Midbrain (tissue), 1 donor: ENCODE measurements around the gene GPR63.
A peak's percentile ranks its signal among the peaks of the same experiment; 100 is the strongest.

Source experiments
- DNase-seq: peaks from one replicate; lab custom pipeline; 2025; lab: John Stamatoyannopoulos, UW

The GPR63 gene

DNA sequence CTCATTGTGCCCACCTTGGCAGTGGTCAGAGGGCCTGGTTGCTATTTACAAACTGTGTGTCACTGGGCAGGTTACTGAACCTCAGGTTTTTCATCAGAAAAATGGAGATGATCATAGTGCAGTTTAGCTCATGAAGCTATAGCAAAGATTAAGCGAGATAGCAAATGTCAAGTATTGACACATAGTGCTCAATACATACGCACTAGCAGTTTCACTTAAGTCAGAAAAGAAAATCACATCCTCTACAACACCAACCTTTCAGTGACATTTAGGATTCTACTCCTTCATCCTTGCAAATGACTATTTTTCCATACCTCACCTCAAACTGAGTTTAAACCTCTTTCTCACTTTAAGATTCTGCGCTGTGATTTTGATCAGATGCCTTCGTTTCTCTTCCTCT, 16.2 kb downstream of the GPR63 start:
- DNase-seq = no peak

DNA sequence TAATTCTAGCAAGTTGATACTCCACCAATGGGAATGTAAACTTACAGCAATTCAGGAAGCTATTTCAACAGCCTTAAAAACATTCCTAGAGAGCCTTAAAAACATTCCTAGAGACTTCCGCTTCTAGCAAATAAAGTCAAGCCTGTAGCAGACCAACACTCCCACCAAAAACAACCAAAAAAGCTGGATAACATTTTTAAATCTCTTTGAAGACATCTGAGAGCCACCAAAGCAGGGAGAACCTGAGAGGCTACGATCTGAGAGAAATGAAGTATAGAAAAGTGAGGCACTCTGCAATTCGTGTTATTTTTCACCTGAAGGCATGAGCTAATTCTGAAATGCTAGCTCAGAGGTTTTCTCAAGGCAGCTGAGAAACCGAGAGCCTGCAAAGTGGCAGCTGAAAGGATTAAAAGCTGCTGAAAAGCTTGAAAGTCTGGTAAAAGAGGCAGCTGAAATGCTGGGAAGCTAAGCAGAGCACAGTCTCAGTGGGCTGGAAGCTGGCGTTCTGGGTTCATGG, 20.9 kb downstream of the GPR63 start:
- no peak for DNase-seq

DNA sequence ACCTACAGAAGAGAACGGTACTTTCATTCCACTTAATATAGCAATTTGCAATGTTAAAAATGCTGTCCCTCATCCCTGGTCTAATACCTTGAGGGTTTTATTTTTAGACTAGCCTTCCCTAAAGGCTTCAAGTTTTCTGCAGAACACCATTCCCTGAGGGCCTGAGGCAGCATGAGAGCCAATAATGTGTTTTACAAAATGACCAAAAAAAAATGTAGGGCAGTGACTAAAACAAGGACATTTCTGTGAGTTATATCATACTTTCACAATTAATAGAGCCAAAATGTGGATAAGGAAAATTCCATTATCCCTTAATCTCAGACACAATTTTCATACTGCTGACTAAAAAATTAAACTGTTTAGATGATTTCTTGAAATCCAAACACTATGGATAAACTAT, 22.7 kb downstream of the GPR63 start:
- no peak for DNase-seq

DNA sequence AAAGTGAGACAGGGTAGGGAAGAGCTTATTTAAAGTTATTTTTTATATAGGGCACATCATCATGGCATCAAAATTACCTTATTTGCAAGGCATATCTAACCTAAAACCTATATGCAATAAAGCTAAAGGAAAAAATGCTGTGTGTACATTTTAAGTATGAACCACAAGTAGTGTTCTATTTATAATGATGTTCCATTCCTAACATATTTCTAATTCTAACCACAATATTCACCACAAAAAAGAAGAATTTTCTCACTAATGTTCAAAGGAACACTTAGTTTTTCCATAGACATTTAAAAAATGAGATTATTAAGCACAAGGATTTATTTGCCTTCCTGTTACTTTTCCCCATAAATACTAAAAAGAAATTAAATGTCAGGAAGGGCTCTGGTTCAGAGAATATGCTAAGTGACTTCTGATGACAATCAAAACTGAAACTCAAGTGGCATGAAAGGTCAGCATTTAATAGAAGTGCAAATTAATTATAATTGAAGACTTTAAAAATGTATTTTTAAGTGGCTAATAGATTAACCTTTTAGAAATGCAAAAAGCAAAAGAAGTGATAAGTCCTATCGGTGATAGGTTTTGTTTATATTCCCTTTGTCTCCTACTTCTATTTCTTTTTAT, 25.1 kb downstream of the GPR63 start:
- no peak for DNase-seq

DNA sequence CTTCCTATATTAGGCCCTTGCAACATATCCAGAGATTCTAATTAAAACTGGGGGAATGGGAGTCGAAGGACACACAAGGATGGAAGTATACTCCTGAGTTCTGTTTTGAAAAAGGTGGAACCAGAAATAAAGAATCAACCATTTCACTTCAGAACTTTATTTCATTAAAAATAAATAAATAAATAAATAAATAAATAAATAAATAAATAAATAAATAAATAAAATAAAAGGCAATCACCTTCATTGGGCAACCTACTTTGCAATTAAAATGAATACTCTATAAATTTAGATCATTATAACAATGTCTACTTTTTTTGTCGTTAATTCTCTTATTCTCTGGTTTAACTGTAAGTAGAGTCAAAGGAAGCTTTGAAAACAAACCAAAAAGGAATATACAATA, 25.6 kb downstream of the GPR63 start:
- no peak for DNase-seq

DNA sequence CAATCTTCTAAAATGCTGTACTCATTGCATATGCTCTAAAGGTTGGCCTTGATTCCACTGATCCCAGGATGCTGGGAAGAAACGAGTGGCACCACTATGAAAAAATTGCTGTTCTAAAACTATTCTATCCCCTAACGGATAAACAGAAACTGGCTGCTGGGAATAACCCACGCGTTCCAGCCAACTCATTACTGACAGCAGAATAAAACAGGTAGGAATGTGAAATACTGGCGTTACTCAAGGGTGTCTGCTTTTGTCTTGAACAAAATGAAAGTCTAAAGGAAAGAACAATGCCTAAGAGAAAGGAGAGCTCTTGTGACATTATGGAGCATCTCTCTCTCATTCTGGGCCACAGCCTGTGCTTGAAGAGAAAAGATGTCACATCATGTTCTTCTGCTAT, 26.1 kb downstream of the GPR63 start:
- no peak for DNase-seq

DNA sequence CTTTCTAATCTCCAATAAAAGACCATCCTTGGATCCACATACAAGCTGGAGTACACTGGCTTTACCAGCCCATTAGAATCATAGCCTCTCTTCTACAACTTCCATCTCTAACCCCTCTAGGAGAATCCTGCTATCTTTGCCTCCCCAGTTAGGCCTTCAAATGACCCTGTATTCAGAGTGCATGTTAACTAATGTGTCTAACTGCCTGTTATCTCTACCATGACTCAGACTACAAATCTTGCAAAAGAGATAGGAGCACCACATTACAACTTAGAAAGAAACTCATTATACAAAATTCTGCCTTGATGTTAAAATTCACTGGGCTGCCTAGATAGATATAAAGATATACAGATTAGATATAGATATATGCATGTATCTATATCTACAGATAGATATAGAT, 28.2 kb downstream of the GPR63 start:
- no peak for DNase-seq

DNA sequence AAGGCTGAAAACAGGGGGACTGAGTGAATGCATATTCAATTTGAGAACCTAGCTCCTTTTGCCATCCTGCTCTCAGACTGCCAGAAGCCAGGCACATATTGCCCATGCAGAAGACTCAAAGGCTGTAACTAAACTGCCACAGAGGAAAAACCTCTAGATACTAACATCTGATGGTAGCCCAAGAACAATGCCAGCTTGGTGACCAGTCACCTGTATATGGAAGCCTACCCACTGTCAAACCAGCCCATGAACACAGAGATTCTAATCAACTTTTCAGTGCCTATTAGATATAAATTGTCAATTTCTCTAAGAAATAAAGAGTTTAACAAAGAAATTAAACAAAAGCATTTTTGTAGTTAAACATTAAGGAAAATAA, 34.2 kb downstream of the GPR63 start:
- no peak for DNase-seq

DNA sequence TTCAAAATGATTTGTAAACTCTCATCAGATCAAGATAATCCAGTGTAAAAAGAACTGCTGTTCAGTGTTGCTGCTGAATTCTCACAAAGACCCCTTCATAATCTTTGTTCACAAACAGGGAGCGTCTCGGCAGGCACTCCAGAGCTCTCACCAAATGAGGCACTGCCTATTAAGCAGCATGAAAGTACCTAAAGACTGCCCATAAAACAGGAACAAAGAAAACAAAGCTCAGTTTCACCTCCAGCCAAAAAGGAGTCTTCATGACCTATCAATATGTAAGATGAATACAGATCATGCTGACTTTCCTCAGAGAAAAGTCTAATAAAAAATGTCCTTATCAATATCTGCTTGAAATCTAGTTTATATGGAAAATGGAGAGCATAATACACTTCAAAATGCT, 41.8 kb downstream of the GPR63 start:
- no peak for DNase-seq

DNA sequence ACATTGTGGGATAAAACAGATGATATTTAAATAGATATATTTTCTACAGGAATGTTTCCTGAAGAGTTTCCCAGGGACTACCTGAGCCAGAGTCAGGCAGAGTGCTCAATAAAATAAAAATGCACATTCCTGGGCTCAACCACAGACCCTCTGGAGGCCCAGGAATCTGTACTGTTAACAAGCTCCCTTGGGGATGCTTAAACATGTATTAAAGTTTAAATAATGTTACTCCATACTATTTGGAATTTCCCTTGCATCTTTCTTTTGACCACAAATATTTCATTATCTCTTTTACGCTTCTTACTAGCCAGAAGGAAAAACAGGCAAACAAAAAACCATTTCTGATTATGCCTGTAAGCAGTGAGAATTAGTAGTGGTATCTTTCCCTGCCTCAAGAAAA, 42.3 kb downstream of the GPR63 start:
- DNase-seq = no peak

DNA sequence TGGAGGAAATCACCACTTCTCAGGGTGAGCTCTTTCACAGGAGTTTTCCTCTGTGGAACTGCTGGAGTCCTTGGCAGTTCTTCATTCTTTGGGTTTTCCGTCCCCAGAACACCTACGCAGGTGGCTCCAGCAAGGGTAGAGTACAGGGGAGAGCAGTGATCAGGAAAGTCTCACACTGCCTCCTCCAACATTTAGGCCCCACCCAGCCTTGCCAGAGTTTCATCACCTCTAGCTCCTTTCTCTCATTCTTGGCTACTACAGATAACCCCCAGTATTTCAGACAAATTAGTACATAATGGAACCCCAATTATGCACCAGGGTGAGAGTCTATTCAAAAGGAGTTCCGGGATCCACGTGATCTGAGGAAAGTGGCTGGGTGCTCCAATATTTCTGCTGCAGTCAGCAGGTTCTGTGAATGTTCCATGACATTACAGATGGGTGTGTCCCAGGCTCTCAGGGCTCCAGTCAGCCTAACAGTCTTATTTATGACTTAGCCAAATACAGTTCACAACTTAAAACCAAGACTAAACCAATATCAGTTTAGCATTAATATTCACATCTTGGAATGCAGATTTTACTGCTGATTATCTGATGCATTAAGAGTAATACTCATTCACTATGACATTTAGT, 44.6 kb downstream of the GPR63 start:
- DNase-seq = no peak

DNA sequence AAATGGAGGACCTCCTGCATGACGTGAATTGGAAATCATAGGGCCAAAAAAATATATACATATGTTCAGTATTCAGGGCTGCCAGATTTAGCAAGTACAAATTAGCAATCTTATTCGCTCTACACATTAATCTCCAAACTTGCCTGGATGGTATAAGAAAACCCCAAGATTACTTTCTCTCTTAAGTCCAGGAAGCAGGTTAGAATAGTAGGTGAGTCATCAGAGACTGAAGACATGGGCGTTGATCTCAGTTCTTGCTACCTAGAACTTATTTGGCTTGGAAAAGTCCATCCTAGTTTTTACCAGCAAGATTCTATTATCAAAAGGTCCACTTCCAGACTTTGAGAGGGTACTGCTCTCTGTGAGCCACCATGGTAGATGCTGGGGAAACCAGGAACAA, 47.4 kb downstream of the GPR63 start:
- DNase-seq = no peak

DNA sequence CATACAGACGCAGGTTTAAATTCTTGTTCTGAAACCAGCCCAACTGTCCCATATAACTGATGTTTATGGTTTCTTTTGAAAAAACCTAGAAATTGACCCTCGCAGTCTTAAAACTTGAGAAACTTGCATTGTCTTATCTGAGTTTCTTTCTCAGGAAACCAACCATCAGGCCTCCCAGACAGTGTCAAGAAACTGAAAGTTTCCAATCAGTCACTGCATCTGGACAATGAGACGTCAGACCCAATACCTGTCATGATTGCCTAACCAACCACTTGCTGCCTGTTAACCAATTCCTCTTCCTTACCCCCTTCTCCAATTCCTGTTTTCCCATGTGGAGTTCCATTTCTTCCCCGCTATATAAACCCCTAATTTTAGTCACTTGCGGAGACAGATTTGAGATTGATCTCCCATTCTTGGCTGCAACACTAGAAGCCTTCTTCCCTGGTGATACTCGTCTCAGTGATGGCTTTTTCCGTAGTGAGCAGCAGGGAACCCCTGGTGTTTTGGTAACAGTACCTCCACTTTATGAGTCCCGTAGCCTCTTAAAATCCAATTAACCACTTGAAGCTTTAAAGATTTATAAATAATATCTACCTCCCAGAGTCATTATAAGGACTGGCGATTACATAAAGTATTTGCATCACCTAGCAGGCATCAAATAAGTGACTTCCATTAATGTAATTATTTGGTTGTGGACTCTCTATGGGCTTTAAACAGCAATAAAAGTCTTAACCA, 49.3 kb downstream of the GPR63 start:
- no peak for DNase-seq

DNA sequence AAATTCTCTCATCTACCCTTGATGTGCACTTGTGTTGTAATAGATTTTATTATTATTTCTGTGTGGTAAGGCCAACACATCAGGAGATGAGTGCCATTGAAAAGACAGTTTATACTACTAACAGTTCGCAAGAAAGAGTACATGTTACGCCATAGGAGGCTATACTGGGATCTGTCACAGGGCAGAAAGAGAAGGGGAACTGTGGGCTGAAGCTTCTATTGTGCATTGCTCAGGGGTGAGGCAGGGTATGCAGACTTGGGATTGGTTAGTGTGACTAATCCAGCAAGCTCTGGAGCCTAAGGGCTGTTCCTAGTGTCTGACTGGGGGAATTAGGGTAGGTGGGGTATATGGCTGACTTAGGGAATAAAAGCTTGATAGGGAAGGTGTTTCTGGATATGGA, 50.9 kb downstream of the GPR63 start:
- no peak for DNase-seq

DNA sequence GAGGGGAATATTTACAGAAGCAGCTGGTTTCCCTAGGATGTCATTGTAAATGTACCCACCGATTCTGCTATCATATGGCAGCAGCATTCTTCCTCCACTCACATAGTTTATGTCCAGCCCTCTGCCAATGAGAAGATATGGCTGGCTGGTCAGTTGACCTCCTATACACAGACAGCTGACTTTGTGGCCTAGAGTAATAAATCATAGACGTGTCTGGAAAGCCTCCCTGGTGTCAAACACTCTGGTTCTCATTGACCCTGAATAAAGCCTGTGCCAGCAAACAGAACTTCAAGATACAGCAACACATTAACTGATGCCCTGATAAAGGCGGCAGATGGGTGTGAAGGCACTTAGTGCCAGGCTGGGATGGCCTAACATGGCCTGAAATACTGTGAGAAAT, 52.6 kb downstream of the GPR63 start:
- no peak for DNase-seq

DNA sequence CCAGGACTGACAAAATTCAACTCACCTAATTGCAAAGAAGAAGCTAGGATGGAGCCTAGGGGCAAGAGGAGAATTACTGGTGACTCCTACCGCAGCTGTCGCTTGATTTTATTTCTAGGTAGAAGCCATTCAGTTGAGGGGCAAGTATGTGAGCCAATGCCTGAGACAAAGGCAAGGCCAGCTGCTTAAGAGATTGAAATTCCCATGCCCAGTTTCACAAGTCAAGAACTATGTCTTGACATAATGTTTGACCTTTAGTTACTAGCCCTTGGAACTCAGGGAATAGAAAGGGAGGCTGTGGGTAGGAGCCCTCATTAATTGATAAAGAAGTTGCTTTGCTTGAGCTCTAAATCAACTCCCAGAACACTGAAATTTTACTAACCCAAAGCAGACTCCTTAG, 54.0 kb downstream of the GPR63 start:
- DNase-seq = no peak

DNA sequence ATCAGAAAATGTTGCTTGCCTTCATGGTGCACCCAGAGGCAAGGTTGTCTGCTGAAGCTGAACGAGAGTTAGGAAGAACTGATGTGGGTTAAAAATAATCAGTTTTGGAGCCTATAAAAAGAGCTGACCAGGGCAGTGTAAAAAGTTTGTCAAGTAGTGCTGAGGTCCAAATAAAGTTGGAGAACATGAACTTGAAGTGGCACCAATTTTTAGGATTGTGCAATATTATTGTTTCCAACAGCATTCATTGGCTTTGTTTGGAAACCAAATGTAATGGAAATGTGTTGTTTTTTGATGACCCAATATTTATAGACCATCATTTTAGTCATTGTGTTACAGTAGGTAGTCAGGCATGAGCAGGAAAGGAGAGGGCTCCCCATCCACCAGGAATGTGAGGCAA, 55.7 kb downstream of the GPR63 start:
- DNase-seq = no peak

DNA sequence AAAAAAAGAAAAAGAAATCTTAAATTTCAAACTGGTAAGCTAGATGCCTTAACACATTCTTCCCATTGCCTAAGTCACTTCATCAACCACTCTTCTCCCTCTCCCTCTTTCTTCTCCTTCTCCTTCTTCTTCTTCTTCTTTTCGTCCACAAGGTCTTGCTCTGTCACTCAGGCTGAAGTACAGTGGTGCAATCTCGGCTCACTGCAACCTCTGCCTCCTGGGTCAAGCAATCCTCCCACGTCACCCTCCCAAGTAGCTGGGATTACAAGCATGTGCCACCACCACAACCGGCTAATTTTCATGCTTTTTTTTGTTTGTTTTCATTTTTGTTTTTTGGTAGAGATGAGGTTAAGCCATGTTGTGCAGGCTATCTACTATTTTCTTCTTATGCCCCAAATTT, 60.2 kb downstream of the GPR63 start:
- no peak for DNase-seq

DNA sequence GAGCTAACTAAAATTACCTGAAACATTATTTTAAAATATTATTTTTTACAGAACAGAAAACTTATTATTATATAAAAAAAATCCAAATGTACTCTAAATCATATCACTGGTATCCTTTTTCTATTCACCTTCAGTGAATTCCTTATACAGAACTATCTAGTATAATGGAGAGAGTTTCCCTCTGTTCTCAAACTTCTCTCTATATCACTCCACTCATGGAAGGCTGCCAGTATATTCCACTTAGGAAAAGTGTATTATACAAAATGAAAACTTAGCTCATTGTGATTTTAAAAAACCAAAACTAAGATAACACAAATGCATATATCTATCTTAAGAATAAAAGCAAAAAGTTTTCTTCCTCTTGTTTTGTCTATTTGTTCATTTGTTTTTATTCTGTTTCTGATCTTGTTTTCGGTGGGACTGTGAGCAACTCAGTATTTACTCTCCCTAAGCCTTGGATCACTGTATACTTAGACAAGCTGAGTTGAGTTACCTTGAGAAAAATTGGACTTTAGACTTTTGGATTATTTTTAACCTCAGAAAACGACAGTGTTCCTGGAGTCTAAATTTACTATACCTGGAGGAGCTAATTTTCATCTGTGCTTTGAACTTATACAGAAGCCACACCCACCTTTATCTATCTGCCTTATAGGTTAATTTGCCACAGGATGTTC, 61.4 kb downstream of the GPR63 start:
- DNase-seq = no peak

DNA sequence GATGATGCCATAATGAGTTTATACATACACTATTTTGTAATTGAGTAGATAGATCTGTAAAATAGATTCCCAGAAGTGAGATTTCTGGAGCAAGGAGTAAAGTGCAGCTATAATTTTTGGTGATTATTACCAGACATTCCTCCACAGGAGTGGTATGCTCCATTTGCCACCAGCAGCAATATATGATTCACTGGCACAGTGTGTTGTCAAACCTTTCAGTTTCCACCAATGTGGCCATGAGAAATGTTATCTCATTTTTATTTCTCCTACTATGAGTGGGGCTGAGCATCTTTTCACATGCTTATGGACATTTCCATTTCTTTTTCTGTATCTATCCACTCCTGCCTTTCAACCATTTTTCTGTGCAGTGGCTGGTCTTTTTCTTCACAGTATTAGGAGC, 70.5 kb downstream of the GPR63 start:
- no peak for DNase-seq

DNA sequence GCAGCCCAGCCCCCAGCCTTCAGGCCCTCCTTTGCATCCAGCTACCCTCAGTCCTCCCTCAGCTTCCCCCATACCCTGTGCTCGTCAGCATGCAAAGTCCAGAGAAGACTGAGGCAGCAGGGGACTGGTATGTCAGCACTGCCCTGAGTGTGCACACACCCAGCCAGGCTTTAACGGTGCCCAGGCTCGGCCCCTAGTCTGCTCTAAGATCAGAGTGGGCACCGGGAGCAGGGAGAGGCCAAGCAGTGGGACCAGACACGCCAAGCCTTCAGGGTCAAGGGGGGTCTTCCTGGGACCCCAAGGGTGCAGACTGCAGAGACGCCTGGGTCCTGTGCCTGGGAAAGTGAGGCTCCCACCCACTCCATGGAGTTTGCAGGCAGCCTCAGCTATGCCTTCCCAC, 74.7 kb downstream of the GPR63 start:
- no peak for DNase-seq

DNA sequence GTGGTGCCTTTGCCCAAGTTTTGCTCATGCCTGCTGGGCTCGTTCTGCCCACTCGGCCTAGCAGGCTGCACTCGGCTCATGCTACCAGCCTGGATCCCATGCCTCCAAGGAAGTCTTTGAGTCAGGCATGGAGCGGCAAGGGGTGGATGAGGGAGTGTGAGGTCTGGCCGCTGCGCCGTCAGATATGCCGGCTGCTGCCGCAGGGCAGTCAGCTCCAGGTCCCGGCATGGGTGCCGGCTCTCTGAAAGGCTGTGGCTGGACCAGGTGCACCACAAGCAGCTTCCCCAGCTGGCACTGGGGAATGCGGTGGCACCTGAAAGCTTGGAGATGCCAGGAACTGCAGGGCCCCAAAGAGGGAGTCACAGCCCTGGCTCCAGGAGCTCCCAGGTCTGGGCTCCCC, 75.5 kb downstream of the GPR63 start:
- no peak for DNase-seq

DNA sequence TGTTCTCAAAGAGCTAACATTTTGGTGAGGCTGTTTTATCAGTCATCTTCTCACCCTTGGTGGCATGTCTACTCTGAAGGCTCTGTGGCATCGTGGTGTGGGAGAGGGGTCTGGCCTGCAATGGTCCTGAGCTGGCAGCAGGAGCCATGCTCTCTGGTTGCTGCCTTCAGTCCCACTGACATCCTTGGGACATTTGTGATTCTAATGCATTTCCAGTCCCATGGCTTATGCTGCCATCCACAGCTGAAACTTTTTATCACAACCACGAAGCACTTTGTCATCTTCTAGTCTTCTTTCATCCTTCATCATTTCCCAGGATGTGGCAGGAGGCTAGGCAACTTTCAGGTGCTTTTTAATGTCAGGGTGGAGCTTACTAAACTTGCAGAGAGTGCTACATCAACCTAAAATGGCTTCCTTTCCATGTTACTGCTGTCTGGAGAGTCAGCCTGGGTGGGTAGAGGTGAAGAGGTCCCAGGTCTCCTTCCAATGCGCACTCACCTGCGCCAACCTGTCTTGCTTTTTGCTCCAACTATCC, 77.1 kb downstream of the GPR63 start:
- peak; percentile 26 for DNase-seq
